ENCODE data around the gene CARMIL1.

- TF ChIP-seq GATA2 (IDR thresholded peaks at IDR 0.05; ENCODE audit: low read depth, low read length) = no peak
- no peak for TF ChIP-seq GATA3 (IDR thresholded peaks at IDR 0.05; ENCODE audit: low read depth, low read length)
These were observed 105.8 kb downstream of the CARMIL1 start for GRCh38 chr6:25384967-25385366.

Measured in SH-SY5Y (cell line).